Measurements from ENCODE around the gene SMOC2.

GRCh38 chr6:168412456-168412855 lies 28.5 kb upstream of the SMOC2 start:
- TF ChIP-seq CTCF (IDR thresholded peaks at IDR 0.05) (no peak), POLR2A (IDR thresholded peaks at IDR 0.05) (no peak)

Data from Peyer's patch (tissue), 4 donors.